ENCODE measurements around the gene MISP3. TPM values are rescaled to one million over a fixed set of nuclear protein-coding genes. Genes with fewer than 3 reads are reported as not detected.
A peak's percentile ranks its signal among the peaks of the same experiment; 100 is the strongest.

The MISP3 gene
- total RNA-seq, 1 experiment from 2014 or later: 0.81 TPM

DNA sequence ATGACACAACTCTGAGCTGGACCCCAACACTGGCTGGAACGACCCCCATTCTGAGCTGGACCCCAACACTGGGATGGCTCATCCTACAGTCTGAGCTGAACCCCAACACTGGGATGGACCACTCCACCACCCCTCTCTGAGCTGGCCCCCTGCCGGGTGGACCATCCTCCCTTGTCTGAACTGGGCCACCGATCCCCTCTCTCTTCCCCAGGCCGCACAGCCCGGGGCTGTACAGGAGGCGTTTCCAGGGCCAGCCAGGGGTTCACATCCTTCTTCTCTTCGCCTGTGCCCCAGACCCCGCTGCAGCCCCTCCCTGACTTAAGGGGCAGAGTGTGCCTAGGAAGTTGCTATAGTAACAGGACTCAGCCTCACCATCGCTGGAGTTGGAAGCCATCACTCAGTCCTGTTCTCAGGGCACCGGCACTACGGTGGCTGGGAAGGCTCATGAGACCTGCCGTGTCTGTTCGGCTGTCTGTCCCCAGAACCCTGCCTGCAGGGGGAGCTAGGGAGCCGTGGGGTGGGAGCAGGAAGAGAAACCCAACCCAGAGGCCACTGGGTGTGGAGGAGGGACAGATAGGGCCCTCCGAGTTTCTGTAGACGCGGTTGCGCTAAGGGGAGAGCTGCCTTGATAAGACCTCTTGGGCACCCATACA is 41.3 kb downstream of the MISP3 start:
- Histone ChIP-seq H3K36me3 (peaks cover 3% of the 10 kb centered on the region; the same call in 1 of the 2 replicates), H3K4me1 (peaks cover 21% of the 10 kb centered on the region), H3K27me3 (no peaks in the 10 kb centered on the region), H3K27ac (no peak overlapping the region), H3K9me3 (replicated peaks) (no peaks in the 10 kb centered on the region), H3K4me3 (no peak overlapping the region)
- peak; percentile 49 to 55 for DNase-seq

DNA sequence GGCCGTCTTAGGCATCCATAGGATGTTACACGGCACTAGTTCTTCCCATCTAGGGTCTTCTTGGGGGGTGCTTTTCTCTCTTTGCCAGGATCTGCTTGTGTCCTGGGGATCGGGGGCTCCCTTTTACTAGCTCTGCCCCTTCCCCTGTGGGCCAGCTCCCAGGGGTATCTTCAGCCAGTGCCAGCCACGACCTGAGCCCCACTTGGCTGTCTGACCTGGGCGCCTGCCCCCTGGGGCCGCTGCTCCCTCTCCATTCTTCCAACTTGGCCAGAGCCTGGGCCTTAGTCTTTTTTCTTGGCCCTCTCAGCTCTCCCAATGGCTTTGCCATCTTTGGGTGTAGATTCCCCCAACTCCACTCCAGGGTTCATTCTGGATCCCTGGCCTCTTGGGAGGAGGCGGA is 41.9 kb downstream of the MISP3 start:
- H3K36me3 ChIP-seq: no peaks in the 10 kb centered on the region
- H3K9me3 ChIP-seq (replicated peaks): no peaks in the 10 kb centered on the region
- no peak overlapping the region for H3K27ac ChIP-seq
- H3K27me3 ChIP-seq: no peaks in the 10 kb centered on the region
- H3K4me1 ChIP-seq: peaks cover 26% of the 10 kb centered on the region
- H3K4me3 ChIP-seq: no peak overlapping the region
- no peak for DNase-seq

GRCh38 chr19:14114854-14115253 is 42.3 kb downstream of the MISP3 start:
- peak; percentile 47 to 54 for DNase-seq
- H3K4me1 ChIP-seq: peaks cover 30% of the 10 kb centered on the region
- H3K4me3 ChIP-seq: no peak overlapping the region
- no peaks in the 10 kb centered on the region for H3K36me3 ChIP-seq
- H3K9me3 ChIP-seq (replicated peaks): no peaks in the 10 kb centered on the region
- H3K27ac ChIP-seq: no peak overlapping the region
- no peaks in the 10 kb centered on the region for H3K27me3 ChIP-seq

DNA sequence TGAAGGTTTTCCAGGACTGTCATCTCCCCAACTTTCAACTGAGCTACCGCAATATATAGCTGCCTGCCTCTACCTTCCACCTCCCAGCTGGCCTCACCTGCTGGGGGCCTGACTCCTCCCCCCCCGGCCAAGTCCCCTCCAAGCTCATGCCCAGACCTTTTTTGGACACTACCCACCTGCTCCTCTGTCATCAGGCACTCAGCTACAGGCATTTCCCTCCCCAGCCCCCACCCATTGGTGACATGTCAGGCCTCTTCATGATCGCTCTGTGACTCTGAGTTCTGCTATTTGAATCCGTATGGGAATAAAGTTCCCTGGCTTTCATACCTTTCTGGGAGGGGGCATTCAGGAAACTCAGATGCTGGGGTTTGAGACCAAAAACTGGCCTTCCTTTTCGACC is 43.2 kb downstream of the MISP3 start:
- Histone ChIP-seq H3K4me1 (peaks cover 31% of the 10 kb centered on the region), H3K4me3 (no peak overlapping the region), H3K36me3 (no peaks in the 10 kb centered on the region), H3K9me3 (replicated peaks) (no peaks in the 10 kb centered on the region), H3K27me3 (no peaks in the 10 kb centered on the region), H3K27ac (no peak overlapping the region)
- DNase-seq: no peak

DNA sequence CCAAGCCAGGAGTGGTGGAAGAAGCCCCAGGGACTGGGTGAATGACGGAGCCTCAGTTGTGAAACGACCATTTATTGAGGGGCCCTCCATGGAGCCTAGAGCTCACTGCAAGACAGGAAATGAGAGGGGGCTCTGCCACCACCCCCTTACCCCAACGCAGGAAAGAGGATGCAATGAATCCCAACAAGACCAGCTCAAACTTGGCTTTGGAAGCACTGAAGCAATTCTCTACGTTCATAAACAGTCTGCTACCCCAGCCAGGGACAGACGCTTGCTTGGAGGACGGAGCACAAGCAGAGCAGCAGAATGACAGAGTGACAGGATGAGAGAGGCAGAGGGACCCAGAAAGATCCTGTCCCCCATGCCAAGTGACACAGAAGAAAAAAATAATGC is 43.9 kb downstream of the MISP3 start:
- peaks cover 31% of the 10 kb centered on the region for H3K4me1 ChIP-seq
- H3K27me3 ChIP-seq: no peaks in the 10 kb centered on the region
- no peaks in the 10 kb centered on the region for H3K9me3 ChIP-seq (replicated peaks)
- peak overlapping the region; percentile 58; the same call in 1 of the 2 replicates for H3K27ac ChIP-seq
- H3K36me3 ChIP-seq: no peaks in the 10 kb centered on the region; the same call in 1 of the 2 replicates
- peak overlapping the region; percentile 85 for H3K4me3 ChIP-seq
- no peak for DNase-seq

DNA sequence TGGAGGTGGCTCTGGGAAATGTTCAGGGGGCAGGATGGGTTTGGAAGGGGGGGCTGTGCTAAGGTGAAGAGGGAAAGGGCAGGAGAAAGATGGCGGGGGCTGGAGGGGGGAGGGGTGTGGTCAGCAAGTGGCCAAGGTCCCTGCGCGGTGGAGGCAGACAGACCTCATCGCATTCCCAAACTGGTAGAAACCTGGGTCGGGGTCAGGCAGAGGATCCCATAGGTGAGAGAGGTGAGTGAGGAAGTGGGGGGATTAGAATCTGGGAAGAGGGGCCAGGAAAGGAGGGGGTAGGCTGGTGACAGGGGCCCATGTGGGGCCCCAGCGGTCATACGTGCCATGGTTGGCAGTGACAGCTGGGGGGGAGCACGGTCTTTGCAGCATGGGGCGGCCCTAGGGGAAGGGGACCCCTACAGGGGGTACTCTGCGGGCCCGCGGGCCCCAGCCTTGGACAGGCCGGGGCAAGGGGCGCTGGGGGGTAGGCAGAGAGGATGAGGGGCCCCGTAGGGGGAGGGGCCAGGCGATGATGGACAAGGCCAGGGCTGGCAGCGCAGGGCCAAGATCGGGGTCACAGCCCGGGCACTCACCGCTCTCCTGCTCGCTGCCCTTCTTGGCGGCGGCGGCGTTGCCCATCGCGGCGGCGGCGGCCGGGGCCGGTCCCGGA is 44.5 kb downstream of the MISP3 start:
- Histone ChIP-seq H3K4me1 (peaks cover 31% of the 10 kb centered on the region), H3K4me3 (peak overlapping the region; percentile 85), H3K27me3 (no peaks in the 10 kb centered on the region), H3K36me3 (no peaks in the 10 kb centered on the region; the same call in 1 of the 2 replicates), H3K27ac (peak overlapping the region; percentile 58), H3K9me3 (replicated peaks) (no peaks in the 10 kb centered on the region)
- peak; percentile 69 for DNase-seq

DNA sequence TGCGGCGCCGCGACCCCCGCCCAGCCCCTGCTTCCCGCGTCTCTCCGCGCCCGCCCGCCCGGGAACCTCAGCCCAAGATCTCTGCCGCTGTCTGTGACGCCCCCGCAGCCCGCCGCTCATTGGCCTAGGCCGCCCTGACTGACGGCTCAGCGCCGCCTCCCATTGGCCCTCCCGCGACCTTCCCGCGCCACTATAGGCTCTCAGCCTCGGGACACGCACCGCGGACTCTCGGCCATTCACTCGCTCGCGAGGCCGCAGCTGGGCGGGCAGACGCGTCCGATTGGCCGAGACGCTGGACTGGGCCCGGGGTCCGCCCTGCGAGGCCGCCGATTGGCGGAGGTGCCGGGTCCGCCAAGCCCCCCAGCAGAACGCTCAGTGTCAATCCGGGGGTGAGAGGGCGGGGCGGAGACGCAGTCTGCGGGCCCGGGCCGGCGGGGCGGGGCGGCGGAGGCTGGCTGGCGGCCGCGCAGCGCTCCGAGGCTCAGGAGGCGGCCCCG is 45.1 kb downstream of the MISP3 start, which contains the start of gene PRKACA:
Gene PRKACA, minus strand, starts transcription at position 95 of the 497 bp plus-strand sequence. CDS start 215 bp downstream, outside the sequence.
- no peaks in the 10 kb centered on the region for H3K27me3 ChIP-seq
- peak within 1 kb of the TSS; percentile 85 for H3K4me3 ChIP-seq
- H3K36me3 ChIP-seq: no peaks in the 10 kb centered on the region; the same call in 1 of the 2 replicates
- H3K9me3 ChIP-seq (replicated peaks): no peaks in the 10 kb centered on the region
- peak; percentile 99 to 100 for DNase-seq
- peak within 1 kb of the TSS; percentile 58 for H3K27ac ChIP-seq
- H3K4me1 ChIP-seq: peaks cover 28% of the 10 kb centered on the region

DNA sequence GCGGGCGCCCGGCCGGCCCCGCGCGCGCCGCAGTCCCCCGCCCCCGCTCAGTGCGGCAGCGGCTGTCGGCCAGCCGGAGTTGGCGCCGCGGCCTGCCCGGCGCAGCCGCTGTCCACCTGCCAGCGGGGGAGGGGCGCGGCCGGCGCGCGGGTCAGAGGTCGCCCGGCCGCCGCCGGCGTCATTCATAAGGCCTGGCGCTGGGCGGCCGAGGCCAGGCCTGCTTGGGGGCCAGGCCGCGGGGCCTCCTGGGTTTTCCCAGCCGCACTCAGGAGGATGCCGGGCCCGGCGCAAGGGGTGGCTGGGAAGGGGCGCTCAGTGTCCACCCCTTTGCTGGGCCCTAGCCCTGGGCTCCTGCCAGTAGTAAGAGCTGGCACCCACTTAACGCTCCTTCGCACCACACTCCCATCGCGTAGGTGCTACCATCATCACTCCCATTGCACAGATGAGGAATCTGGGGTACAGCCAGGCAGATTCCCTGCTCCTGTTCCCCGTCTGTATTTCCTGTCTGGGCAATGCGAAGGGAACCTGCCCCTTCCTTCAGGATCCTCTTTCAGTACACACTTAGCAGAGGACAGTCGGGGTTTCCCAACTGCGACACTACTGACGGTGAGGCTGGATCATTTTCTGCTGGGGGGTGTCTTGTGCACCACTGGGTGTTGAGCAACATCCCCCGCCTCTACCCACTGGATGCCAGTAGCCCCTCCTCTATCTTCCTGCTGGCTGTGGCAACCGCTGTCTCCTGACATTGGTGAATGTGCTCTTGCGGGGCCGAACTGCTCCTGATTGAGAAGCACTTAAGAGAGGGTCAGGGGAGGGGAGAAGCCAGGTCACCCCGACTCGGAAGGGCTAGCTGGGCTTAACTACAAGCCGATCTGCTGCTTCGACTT is 45.8 kb downstream of the MISP3 start:
- Histone ChIP-seq H3K4me3 (peak overlapping the region; percentile 64), H3K4me1 (peaks cover 21% of the 10 kb centered on the region), H3K27me3 (no peaks in the 10 kb centered on the region), H3K36me3 (no peaks in the 10 kb centered on the region; the same call in 1 of the 2 replicates), H3K9me3 (replicated peaks) (no peaks in the 10 kb centered on the region), H3K27ac (peak overlapping the region; percentile 43)
- DNase-seq: peak; percentile 61 to 69

DNA sequence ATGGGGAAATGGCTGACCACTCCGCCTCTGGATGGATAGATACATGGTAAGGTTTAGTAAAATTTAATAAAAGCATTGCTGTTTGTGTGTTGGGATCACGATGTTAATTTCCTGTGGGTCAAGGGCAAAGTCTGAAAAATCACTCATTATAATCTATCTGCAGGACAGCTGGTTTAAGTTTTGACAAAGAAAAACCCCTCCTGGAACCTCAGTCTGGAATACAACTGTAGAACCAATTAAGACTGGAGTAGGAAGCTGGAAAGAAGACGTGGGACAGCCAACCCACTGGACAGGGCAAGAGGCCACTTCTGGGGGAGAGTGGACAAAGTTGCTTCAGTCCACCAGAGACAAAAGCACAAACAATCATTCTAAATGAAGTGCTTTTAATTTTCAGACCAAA is 46.6 kb downstream of the MISP3 start:
- H3K4me1 ChIP-seq: peaks cover 17% of the 10 kb centered on the region
- H3K9me3 ChIP-seq (replicated peaks): no peaks in the 10 kb centered on the region
- H3K27ac ChIP-seq: peak overlapping the region; percentile 43; the same call in 1 of the 2 replicates
- no peak for DNase-seq
- no peaks in the 10 kb centered on the region; the same call in none of the 2 replicates for H3K36me3 ChIP-seq
- no peaks in the 10 kb centered on the region for H3K27me3 ChIP-seq
- H3K4me3 ChIP-seq: peak overlapping the region; percentile 64

DNA sequence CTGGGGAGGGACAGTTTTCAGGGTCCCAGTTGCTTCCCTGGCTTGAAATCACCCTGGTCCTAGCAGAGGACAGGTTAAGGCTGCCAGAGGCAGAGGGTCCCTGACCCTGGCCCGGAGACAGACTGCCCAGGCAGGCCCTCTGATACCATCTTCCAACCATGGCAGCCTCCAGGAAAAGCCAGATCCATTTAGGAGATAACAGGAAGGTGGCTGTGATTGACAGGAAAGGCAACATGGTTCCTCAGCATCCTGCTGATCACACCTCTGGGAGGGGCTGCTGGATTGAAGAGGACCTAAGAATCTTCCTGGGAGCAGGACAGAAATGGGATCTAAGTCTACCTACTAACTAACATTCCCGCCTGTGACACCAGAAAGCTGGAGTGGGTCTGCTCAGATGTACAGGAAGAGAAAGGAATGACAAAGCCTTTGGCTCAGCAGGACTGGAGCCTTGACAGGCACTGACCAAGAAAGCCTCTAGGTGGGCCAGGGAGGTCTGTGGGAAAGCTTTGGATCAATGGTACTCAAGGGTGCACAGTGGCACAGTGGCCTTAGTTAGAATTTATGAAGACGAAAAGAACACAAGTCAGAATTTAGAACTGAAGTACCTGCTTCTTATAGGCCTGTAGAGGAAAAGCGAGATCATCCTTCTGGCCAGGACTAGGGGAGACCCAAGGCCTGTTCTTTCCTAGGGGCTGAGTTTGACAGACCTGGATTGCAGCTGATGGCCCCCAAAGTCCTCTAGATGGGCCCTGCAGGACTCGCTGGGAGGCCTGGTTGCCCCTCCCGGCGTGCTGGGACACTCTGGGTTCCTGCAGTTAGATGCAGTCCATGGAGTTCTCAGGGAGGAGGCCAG is 47.3 kb downstream of the MISP3 start:
- Histone ChIP-seq H3K9me3 (replicated peaks) (no peaks in the 10 kb centered on the region), H3K27ac (no peak overlapping the region; the same call in 1 of the 2 replicates), H3K27me3 (no peaks in the 10 kb centered on the region), H3K4me1 (peaks cover 17% of the 10 kb centered on the region), H3K36me3 (peaks cover 5% of the 10 kb centered on the region), H3K4me3 (no peak overlapping the region)
- DNase-seq: no peak

DNA sequence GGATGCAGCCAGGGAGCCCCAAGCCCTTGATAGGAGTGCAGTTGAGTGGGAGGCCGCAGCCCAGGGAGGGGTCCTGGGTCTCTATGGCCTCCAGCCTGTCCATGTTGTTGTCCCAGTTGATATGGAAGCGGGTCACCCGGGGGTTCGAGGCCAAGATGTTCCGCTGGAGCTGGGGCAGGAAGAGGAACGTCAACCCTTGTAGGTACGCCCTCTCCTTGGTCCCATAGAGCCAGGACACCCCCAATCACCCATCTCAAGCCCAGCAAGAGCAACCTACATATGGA is 47.9 kb downstream of the MISP3 start:
- no peak overlapping the region for H3K27ac ChIP-seq
- DNase-seq: no peak
- no peak overlapping the region for H3K4me3 ChIP-seq
- no peaks in the 10 kb centered on the region for H3K9me3 ChIP-seq (replicated peaks)
- no peaks in the 10 kb centered on the region for H3K27me3 ChIP-seq
- H3K4me1 ChIP-seq: peaks cover 17% of the 10 kb centered on the region
- peaks cover 9% of the 10 kb centered on the region for H3K36me3 ChIP-seq

DNA sequence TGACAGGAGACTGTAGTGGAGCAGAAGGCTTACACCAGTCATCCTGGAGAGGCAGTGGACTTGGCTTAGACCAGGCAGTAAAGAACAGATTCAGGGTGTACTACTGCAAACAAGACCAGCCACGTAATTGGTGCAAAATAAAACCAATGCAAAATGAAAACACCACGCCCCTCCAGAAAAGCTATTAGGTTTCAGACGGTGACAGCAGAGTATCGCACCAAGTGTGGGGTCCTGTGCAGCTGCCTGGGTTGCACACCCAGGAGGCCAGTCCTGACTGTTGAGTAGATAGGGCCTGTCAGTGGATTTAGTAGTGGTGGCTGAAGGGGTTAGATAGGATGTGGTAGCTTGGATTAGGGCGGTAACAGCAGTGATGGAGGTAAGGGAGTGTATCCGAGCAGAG is 50.3 kb downstream of the MISP3 start:
- H3K36me3 ChIP-seq: peaks cover 11% of the 10 kb centered on the region
- DNase-seq: peak; percentile 35 to 54
- H3K9me3 ChIP-seq (replicated peaks): no peaks in the 10 kb centered on the region
- H3K27me3 ChIP-seq: no peaks in the 10 kb centered on the region
- no peak overlapping the region for H3K27ac ChIP-seq
- no peak overlapping the region for H3K4me3 ChIP-seq
- H3K4me1 ChIP-seq: peaks cover 17% of the 10 kb centered on the region

Data from SJCRH30 (cell line).